Measurements from ENCODE around the gene TRIB2. TPM values are rescaled to one million over a fixed set of nuclear protein-coding genes. Genes with fewer than 3 reads are reported as not detected.

The TRIB2 gene
- polyA plus RNA-seq, 1 of the 3 experiments (the other 2 are of a cell fraction): 27.5 TPM

DNA sequence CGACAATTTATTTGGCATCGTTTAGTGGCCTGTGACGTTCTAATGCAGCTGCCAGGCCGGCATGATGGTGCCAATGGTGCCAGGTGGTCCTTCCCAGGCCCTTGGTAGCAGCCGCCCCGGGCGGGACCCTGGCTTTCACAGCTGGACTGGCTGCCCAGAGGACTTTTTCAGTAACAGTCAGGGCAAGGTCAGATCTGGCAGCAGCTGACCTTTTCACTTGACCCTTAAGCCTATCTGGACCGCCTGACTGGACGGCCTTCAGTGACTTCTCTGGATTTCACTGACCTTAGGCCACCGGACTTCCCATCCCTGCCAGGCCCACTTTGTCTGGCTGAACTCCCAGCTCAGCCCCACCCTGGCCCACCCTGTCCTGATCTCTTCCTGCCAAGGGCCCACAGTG is 15.9 kb downstream of the TRIB2 start:
- Histone ChIP-seq H3K9me3 (no peaks in the 10 kb centered on the region), H3K36me3 (replicated peaks in 1 of 2; ENCODE audit: control insufficient read depth in 1 of 2, insufficient read depth in 2 of 2, low read length in 1 of 2) (peaks cover 72 to 84% of the 10 kb centered on the region in 2 experiments), H3K4me3 (ENCODE audit: low read depth in 2 of 2, low read length in 1 of 2) (no peak overlapping the region), H3F3A (replicated peaks; ENCODE audit: insufficient read depth) (no peaks in the 10 kb centered on the region), H3K4me1 (ENCODE audit: control insufficient read depth in 1 of 2, insufficient read depth in 2 of 2, low read depth in 1 of 2, low read length in 1 of 2) (peaks cover 0 to 3% of the 10 kb centered on the region in 2 experiments; a peak in 1 of 4 replicates), H3K9me2 (no peaks in the 10 kb centered on the region), H3K79me2 (ENCODE audit: insufficient read depth) (peaks cover 99% of the 10 kb centered on the region), H4K20me1 (ENCODE audit: insufficient read depth) (peaks cover 100% of the 10 kb centered on the region), H3K27me3 (ENCODE audit: insufficient read depth) (no peaks in the 10 kb centered on the region), H3K27ac (ENCODE audit: low read depth in 2 of 2, low read length in 1 of 2) (no peak overlapping the region), H3K4me2 (no peak overlapping the region), H2AFZ (ENCODE audit: low read depth) (no peak overlapping the region), H3K9ac (no peak overlapping the region)
- 89% methylated on average over 10 of the region's 10 CpGs for WGBS (ENCODE audit: low lambda C conversion rate)
- CTCF ChIA-PET: interaction anchor here (0.6 to 2.7 kb wide), 8 partner anchors 9 to 274 kb away, joined by 3 to 12 read pairs (median 6); partner anchors contain the start of gene TRIB2
- POLR2A ChIA-PET: interaction anchor here (1.0 kb wide), 1 partner anchor 282 kb away, joined by 3 read pairs; no protein-coding TSS in a partner anchor
- no peak for DNase-seq
- TF ChIP-seq TAF1 (IDR thresholded peaks at IDR 0.05; ENCODE audit: borderline replicate concordance, low read depth, low read length): no peak

DNA sequence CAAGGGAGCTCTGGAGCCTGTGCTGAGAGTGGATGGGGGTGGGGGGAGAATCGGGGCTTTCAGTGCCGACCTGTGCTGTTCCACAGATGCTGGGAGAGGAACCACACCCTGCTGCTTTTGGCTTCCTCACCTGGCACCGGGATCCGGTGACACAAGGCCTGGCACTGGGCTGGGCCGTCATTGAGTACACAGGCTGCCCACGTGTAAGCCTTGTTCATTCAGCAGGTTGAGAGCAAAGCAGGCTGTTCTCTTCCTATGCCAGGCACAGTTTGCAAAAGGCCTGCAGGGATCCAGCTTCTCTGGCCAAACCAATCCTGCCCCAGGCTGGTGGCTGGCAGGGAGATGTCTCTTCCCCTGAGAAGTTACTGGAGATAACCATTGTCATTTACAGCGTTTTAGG is 17.1 kb downstream of the TRIB2 start:
- Histone ChIP-seq H3K9me2 (no peaks in the 10 kb centered on the region), H3K9me3 (no peaks in the 10 kb centered on the region), H3F3A (replicated peaks; ENCODE audit: insufficient read depth) (no peaks in the 10 kb centered on the region), H3K36me3 (replicated peaks in 1 of 2; ENCODE audit: control insufficient read depth in 1 of 2, insufficient read depth in 2 of 2, low read length in 1 of 2) (peaks cover 66 to 81% of the 10 kb centered on the region in 2 experiments), H3K4me1 (ENCODE audit: control insufficient read depth in 1 of 2, insufficient read depth in 2 of 2, low read depth in 1 of 2, low read length in 1 of 2) (peaks cover 0 to 3% of the 10 kb centered on the region in 2 experiments; a peak in 1 of 4 replicates), H3K27ac (ENCODE audit: low read depth in 2 of 2, low read length in 1 of 2) (no peak overlapping the region), H3K4me2 (no peak overlapping the region), H3K9ac (no peak overlapping the region), H2AFZ (ENCODE audit: low read depth) (no peak overlapping the region), H3K79me2 (ENCODE audit: insufficient read depth) (peaks cover 99% of the 10 kb centered on the region), H3K27me3 (ENCODE audit: insufficient read depth) (no peaks in the 10 kb centered on the region), H3K4me3 (ENCODE audit: low read depth in 2 of 2, low read length in 1 of 2) (no peak overlapping the region), H4K20me1 (ENCODE audit: insufficient read depth) (peaks cover 100% of the 10 kb centered on the region)
- TF ChIP-seq CHD2 (IDR thresholded peaks at IDR 0.05; ENCODE audit: low read length, partially characterized antibody) (no peak), FOXM1 (IDR thresholded peaks at IDR 0.05; ENCODE audit: low read depth) (no peak), TEAD4 (IDR thresholded peaks at IDR 0.05; ENCODE audit: borderline replicate concordance, insufficient read depth) (no peak), MEF2A (IDR thresholded peaks at IDR 0.05; ENCODE audit: borderline replicate concordance, low read depth) (no peak), SIN3A (IDR thresholded peaks at IDR 0.05; ENCODE audit: borderline replicate concordance, low read depth, low read length) (no peak), SMC3 (IDR thresholded peaks at IDR 0.05; ENCODE audit: low read depth, low read length) (no peak), EP300 (IDR thresholded peaks at IDR 0.05; ENCODE audit: borderline replicate concordance in 1 of 2, low read depth in 1 of 2, low read length in 1 of 2) (no peak), TCF12 (IDR thresholded peaks at IDR 0.05) (no peak)
- TF ChIP-seq, protein P1, sequence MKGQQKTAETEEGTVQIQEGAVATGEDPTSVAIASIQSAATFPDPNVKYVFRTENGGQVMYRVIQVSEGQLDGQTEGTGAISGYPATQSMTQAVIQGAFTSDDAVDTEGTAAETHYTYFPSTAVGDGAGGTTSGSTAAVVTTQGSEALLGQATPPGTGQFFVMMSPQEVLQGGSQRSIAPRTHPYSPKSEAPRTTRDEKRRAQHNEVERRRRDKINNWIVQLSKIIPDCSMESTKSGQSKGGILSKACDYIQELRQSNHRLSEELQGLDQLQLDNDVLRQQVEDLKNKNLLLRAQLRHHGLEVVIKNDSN (IDR thresholded peaks at IDR 0.05; ENCODE audit: borderline replicate concordance, low read depth): no peak
- 55% methylated on average over 2 of the region's 7 CpGs for WGBS (ENCODE audit: low lambda C conversion rate)
- ChIA-PET POLR2A (interaction anchor here (0.9 kb wide), 1 partner anchor 10 kb away, joined by 3 read pairs; no protein-coding TSS in a partner anchor), CTCF (interaction anchor here (1.4 to 2.7 kb wide), 6 partner anchors 10 to 273 kb away, joined by 4 to 12 read pairs (median 7); partner anchors contain the start of gene TRIB2)
- no peak for DNase-seq
